ENCODE results near the gene NPAS3.

- TF ChIP-seq CTCF (IDR thresholded peaks at IDR 0.05), result no peak
- no peak for TF ChIP-seq POLR2A (IDR thresholded peaks at IDR 0.05)
- no peak for TF ChIP-seq POLR2AphosphoS5 (IDR thresholded peaks at IDR 0.05)
- no peak for TF ChIP-seq EP300 (IDR thresholded peaks at IDR 0.05)
Observed at GRCh38 chr14:33240466-33240865, 301.8 kb downstream of the NPAS3 start.
